HepG2 (cell line): ENCODE results near the gene SLAMF9. TPM values are rescaled to one million over a fixed set of nuclear protein-coding genes. Genes with fewer than 3 reads are reported as not detected.
A peak's percentile ranks its signal among the peaks of the same experiment; 100 is the strongest.

ENCODE experiments used
- ATF6 ChIP-seq: sonication (generic); formaldehyde crosslinking; conservative IDR thresholded peaks from 2 replicates; pipeline ENCODE4 v1.4.0; 2020; ENCODE audit warnings: missing genetic modification reagents
- FOXM1 ChIP-seq: sonication (generic); formaldehyde crosslinking; IDR thresholded peaks from 2 replicates; pipeline ENCODE4 v1.5.0; 2020; ENCODE audit warnings: missing genetic modification reagents
- GMEB1 ChIP-seq: sonication (generic); formaldehyde crosslinking; IDR thresholded peaks from 2 replicates; pipeline ENCODE4 v1.5.1; 2020; ENCODE audit warnings: missing genetic modification reagents, mild to moderate bottlenecking, borderline replicate concordance
- HCFC1 ChIP-seq: fragments of 150-350 bp; IDR thresholded peaks from 2 replicates; pipeline ENCODE4 v1.6.1; 2014; ENCODE audit warnings: low read depth, low read length
- IKZF5 ChIP-seq: IDR thresholded peaks from 2 replicates; pipeline ENCODE4 v1.6.1; 2018; ENCODE audit warnings: missing genetic modification reagents, mild to moderate bottlenecking, missing compliant biosample characterization
- ISX ChIP-seq: sonication (generic); formaldehyde crosslinking; conservative IDR thresholded peaks from 2 replicates; pipeline ENCODE4 v1.5.0; 2020; ENCODE audit warnings: missing genetic modification reagents
- MLXIP ChIP-seq: sonication (generic); formaldehyde crosslinking; IDR thresholded peaks from 2 replicates; pipeline ENCODE4 v1.9.0; 2021; ENCODE audit warnings: missing genetic modification reagents, borderline replicate concordance
- MZF1 ChIP-seq: sonication (generic); formaldehyde crosslinking; IDR thresholded peaks from 2 replicates; pipeline ENCODE4 v1.8.1; 2023; ENCODE audit warnings: mild to moderate bottlenecking, missing genetic modification reagents, borderline replicate concordance
- POGK ChIP-seq: sonication (generic); formaldehyde crosslinking; conservative IDR thresholded peaks from 2 replicates; pipeline ENCODE4 v1.8.0; 2022; ENCODE audit warnings: mild to moderate bottlenecking, moderate library complexity, missing genetic modification reagents
- SP140L ChIP-seq: sonication (generic); formaldehyde crosslinking; IDR thresholded peaks from 2 replicates; pipeline ENCODE4 v1.4.0; 2020; ENCODE audit warnings: missing genetic modification reagents, borderline replicate concordance
- THAP7 ChIP-seq: sonication (generic); formaldehyde crosslinking; IDR thresholded peaks from 2 replicates; pipeline ENCODE4 v1.8.1; 2023; ENCODE audit warnings: mild to moderate bottlenecking, missing genetic modification reagents
- ZFAT ChIP-seq: sonication (generic); formaldehyde crosslinking; conservative IDR thresholded peaks from 2 replicates; pipeline ENCODE4 v1.8.1; 2023; ENCODE audit warnings: missing genetic modification reagents, inconsistent platforms
- ZNF264 ChIP-seq: sonication (generic); formaldehyde crosslinking; IDR thresholded peaks from 2 replicates; pipeline ENCODE4 v1.4.0; 2020; ENCODE audit warnings: missing genetic modification reagents
- ZNF326 ChIP-seq: sonication (generic); formaldehyde crosslinking; IDR thresholded peaks from 2 replicates; pipeline ENCODE4 v1.4.0; 2020; ENCODE audit warnings: missing genetic modification reagents, borderline replicate concordance
- ZNF33A ChIP-seq: sonication (generic); formaldehyde crosslinking; IDR thresholded peaks from 2 replicates; pipeline ENCODE4 v1.5.1; 2020; ENCODE audit warnings: missing genetic modification reagents, mild to moderate bottlenecking, moderate library complexity, borderline replicate concordance
- ZNF614 ChIP-seq: IDR thresholded peaks from 2 replicates; pipeline ENCODE4 v1.6.1; 2018; ENCODE audit warnings: missing biosample characterization, missing genetic modification reagents, inconsistent platforms, borderline replicate concordance
- ZNF704 ChIP-seq: sonication (generic); formaldehyde crosslinking; IDR thresholded peaks from 2 replicates; pipeline ENCODE4 v1.8.1; 2023; ENCODE audit warnings: mild to moderate bottlenecking, inconsistent platforms, moderate library complexity, missing genetic modification reagents, borderline replicate concordance
- ZNF75D ChIP-seq: sonication (generic); formaldehyde crosslinking; IDR thresholded peaks from 2 replicates; pipeline ENCODE4 v1.8.1; 2023; ENCODE audit warnings: missing genetic modification reagents, mild to moderate bottlenecking, borderline replicate concordance
- polyA plus RNA-seq, 8 experiments: library from polyadenylated mRNA; depleted of rRNA in 3 of 8; stranded (reverse) in 7 of 8; unstranded in 1 of 8; fragments of >200 nt; fragmentation: Illumina TruSeq in 4 of 8; extraction: Trizol in 4 of 8; gene quantifications; 2 replicates each; pipeline versions ENCODE4 v1.2.1 to v1.2.3, GENCODE V29; 2011 to 2016; ENCODE audit warnings: low read depth in 4 of 8, missing spikeins in 1 of 8, mixed read lengths in 1 of 8; ENCODE audit not compliant: insufficient read depth in 1 of 8
- total RNA-seq, 5 experiments: library from RNA; depleted of rRNA; stranded (reverse); fragments of >200 nt; fragmentation: Illumina TruSeq; extraction: Trizol; gene quantifications; 2 replicates each; pipeline ENCODE4 v1.2.3, GENCODE V29; 2016; ENCODE audit warnings: low read depth in 1 of 5

Gene SLAMF9
- total and polyA plus RNA-seq, 2 of the 13 experiments (the other 11 are each of a cell fraction or from before 2014, with no cell fraction given): 0.82 TPM; not detected in 1

GRCh38 chr1:159970932-159971342 lies 16.9 kb upstream of the SLAMF9 start (continued):
- no peak for TF ChIP-seq ATF6 (CRISPR knock-in tag)
- TF ChIP-seq POGK (CRISPR knock-in tag): peak; percentile 48; the same call in 1 of the 2 replicates
- no peak for TF ChIP-seq ZNF264 (CRISPR knock-in tag)
- TF ChIP-seq ZFAT (CRISPR knock-in tag): no peak
- TF ChIP-seq FOXM1: no peak
- TF ChIP-seq ZNF614 (CRISPR knock-in tag): no peak; the same call in 1 of the 2 replicates
- TF ChIP-seq MZF1 (CRISPR knock-in tag): no peak
- TF ChIP-seq GMEB1 (CRISPR knock-in tag): no peak
- TF ChIP-seq HCFC1: no peak
- TF ChIP-seq ISX (CRISPR knock-in tag): no peak
- TF ChIP-seq IKZF5 (CRISPR knock-in tag): peak; percentile 53; the same call in 1 of the 2 replicates
- no peak for TF ChIP-seq ZNF75D (CRISPR knock-in tag)
- no peak for TF ChIP-seq ZNF326 (CRISPR knock-in tag)
- TF ChIP-seq MLXIP (CRISPR knock-in tag): peak; percentile 98
- TF ChIP-seq SP140L (CRISPR knock-in tag): no peak
- no peak for TF ChIP-seq ZNF704 (CRISPR knock-in tag)
- no peak for TF ChIP-seq ZNF33A
- TF ChIP-seq THAP7 (CRISPR knock-in tag): no peak
